IPS-18a (cell line): ENCODE measurements around the gene CD58.
"Not testable (repeated sequence)": the region's sequence is repeated elsewhere in the genome, so short reads cannot be mapped to it uniquely, and the experiment has no call there.

Experiments
- H3K27ac ChIP-seq: one replicate; pipeline ENCODE4 v1.5.1; 2013; ENCODE audit warnings: low read length
- H3K27me3 ChIP-seq: one replicate; pipeline ENCODE4 v1.6.1; 2013; ENCODE audit warnings: mild to moderate bottlenecking, low read length; ENCODE audit not compliant: control insufficient read depth, insufficient read depth
- H3K36me3 ChIP-seq: one replicate; pipeline ENCODE4 v1.6.1; 2013; ENCODE audit warnings: low read depth, low read length; ENCODE audit not compliant: control insufficient read depth
- H3K4me1 ChIP-seq: one replicate; pipeline ENCODE4 v1.6.1; 2013; ENCODE audit warnings: low read depth, low read length; ENCODE audit not compliant: control insufficient read depth
- H3K4me3 ChIP-seq: one replicate; pipeline ENCODE4 v1.5.1; 2013; ENCODE audit warnings: low read length
- H3K9ac ChIP-seq: one replicate; pipeline ENCODE4 v1.6.1; 2013; ENCODE audit warnings: mild to moderate bottlenecking, low read length, moderate library complexity
- H3K9me3 ChIP-seq: one replicate; pipeline ENCODE4 v1.6.1; 2013; ENCODE audit warnings: low read depth, low read length; ENCODE audit not compliant: control insufficient read depth

The CD58 gene

GRCh38 chr1:116590359-116591005, 19.7 kb upstream of the CD58 start:
- H3K9ac ChIP-seq, H3K27me3 ChIP-seq, H3K4me1 ChIP-seq, H3K36me3 ChIP-seq, H3K27ac ChIP-seq, H3K9me3 ChIP-seq, H3K4me3 ChIP-seq: not testable (repeated sequence)

GRCh38 chr1:116589101-116589735, 18.4 kb upstream of the CD58 start:
- H3K4me1 ChIP-seq, H3K9me3 ChIP-seq, H3K27ac ChIP-seq, H3K4me3 ChIP-seq, H3K36me3 ChIP-seq, H3K9ac ChIP-seq, H3K27me3 ChIP-seq: not testable (repeated sequence)

DNA sequence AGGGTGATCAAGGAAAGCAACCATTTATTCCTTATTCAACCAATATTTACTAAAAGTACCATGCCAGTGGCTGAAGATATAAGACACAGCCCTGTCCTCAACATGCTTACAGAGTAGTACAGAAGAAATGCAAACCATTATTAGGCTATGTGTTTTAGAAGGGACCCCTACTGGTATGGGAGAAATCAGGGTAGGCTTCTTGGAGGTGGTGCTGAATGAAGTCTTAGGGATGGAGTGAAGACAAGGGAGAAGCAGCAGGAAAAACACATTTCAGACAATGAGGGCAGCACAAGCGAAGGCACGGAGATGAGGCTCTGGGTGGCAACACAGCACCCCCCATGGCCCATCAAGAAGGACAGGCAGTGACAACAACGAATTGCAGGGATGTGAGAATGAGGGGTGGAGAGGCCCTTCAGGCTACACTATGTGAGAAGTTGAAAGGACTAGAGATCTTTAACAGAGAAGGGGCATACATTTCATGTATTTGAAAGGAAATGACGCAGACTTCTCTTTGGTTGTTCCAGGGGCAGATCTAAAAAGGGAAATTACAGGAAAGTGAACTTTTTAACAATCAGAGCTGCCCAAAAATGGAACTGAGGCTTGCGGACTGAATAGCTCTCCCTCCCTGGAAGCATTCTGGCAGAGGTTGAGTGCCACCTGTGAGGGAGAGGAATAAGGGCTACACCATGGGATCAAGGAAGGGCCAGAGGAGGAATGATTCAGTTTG, 16.8 kb upstream of the CD58 start:
- Histone ChIP-seq H3K27ac (no peak overlapping the region), H3K36me3 (no peaks in the 10 kb centered on the region), H3K9me3 (no peaks in the 10 kb centered on the region), H3K4me3 (no peak overlapping the region), H3K27me3 (no peaks in the 10 kb centered on the region), H3K9ac (no peak overlapping the region), H3K4me1 (peaks cover 9% of the 10 kb centered on the region)

- Histone ChIP-seq H3K27me3 (no peaks in the 10 kb centered on the region), H3K9ac (no peak overlapping the region), H3K4me1 (peaks cover 9% of the 10 kb centered on the region), H3K4me3 (no peak overlapping the region), H3K27ac (no peak overlapping the region), H3K9me3 (no peaks in the 10 kb centered on the region), H3K36me3 (no peaks in the 10 kb centered on the region)
Measured at GRCh38 chr1:116586741-116587143, 15.9 kb upstream of the CD58 start.

- Histone ChIP-seq H3K36me3 (no peaks in the 10 kb centered on the region), H3K27me3 (no peaks in the 10 kb centered on the region), H3K9ac (no peak overlapping the region), H3K4me1 (peaks cover 9% of the 10 kb centered on the region), H3K9me3 (no peaks in the 10 kb centered on the region), H3K4me3 (no peak overlapping the region), H3K27ac (no peak overlapping the region)
Measured at GRCh38 chr1:116585886-116586285, 15.1 kb upstream of the CD58 start.

GRCh38 chr1:116581323-116581885, 10.6 kb upstream of the CD58 start:
- H3K27ac ChIP-seq: no peak overlapping the region

DNA sequence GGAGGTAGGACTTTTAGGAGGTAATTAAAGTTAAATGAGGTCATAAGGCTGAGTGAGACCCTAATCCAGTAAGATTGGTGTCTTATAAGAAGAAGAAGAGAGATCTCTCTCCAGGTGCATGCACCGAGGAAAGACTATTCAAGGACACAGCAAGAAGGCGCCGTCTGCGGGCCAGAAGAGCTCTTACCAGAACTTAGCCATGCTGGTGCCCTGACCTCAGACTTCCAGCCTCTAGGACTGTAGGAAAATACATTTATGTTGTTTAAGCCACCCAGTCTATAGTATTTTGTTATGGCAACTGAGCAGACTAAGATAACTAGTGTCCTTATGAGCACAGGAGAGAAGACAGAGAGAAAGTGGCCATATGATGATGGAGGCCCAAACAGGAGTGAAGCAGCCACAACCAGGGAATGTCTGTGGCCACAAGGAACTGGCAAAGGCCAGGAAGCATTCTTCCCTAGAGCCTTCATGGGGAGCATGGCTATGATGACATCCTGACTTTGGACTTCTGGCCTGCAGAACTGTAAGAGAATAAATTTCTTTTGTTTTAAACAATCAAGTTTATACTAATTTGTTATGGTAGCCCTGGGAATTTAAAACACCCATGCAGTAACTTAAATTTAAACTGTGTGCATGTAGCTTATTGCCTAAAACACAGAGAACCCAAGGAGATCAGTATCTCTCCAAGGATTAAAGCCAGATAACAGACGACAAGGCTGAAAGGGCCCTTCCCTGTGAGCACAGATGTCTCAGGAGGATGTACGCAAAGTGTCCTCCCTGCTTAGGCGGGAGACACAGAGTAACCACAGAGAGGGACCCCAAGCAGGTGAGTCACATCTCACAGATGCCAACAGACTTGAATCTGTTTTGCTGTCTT, 9.9 kb upstream of the CD58 start:
- Histone ChIP-seq H3K4me1 (no peaks in the 10 kb centered on the region), H3K9me3 (no peaks in the 10 kb centered on the region), H3K27me3 (no peaks in the 10 kb centered on the region), H3K4me3 (no peak overlapping the region), H3K9ac (no peak overlapping the region), H3K27ac (no peak overlapping the region), H3K36me3 (no peaks in the 10 kb centered on the region)

More at GRCh38 chr1:116581323-116581885, 10.6 kb upstream of the CD58 start:
- H3K27me3 ChIP-seq: no peaks in the 10 kb centered on the region
- no peaks in the 10 kb centered on the region for H3K36me3 ChIP-seq
- H3K4me3 ChIP-seq: no peak overlapping the region
- H3K9ac ChIP-seq: no peak overlapping the region
- no peaks in the 10 kb centered on the region for H3K9me3 ChIP-seq
- H3K4me1 ChIP-seq: peaks cover 1% of the 10 kb centered on the region

DNA sequence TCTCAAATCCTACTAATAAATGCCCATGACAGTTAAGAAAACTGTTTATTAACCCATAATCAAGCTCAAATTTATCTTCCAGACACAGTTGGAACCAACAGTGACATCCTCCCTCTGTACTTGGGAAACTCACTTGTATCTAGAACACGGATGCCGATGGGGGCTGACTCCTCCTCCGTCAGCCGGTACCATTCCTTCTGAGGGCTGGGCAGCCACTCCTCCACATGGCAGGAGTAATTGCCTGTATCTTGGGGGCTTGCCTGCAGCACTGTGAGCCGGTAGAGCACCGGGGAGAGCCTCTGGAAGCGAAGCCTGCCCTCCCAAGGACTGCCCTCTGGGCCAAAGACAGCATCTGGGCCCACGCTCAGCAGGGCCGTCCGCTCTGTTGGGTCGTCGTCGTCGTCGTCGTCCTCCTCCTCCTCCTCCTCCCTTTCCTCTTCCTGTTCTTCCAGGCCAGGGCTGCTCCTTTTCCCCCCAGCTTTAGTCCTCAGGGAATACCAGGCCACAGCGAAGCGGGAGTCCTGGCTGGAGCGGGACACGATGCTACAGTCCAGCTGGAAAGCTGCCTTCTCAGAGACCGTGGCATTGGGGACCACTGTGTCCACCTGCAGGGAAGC, 8.5 kb upstream of the CD58 start:
- Histone ChIP-seq H3K4me1 (peaks cover 9% of the 10 kb centered on the region), H3K27me3 (no peaks in the 10 kb centered on the region), H3K9ac (no peak overlapping the region), H3K36me3 (no peaks in the 10 kb centered on the region), H3K27ac (no peak overlapping the region), H3K4me3 (no peak overlapping the region), H3K9me3 (no peaks in the 10 kb centered on the region)

DNA sequence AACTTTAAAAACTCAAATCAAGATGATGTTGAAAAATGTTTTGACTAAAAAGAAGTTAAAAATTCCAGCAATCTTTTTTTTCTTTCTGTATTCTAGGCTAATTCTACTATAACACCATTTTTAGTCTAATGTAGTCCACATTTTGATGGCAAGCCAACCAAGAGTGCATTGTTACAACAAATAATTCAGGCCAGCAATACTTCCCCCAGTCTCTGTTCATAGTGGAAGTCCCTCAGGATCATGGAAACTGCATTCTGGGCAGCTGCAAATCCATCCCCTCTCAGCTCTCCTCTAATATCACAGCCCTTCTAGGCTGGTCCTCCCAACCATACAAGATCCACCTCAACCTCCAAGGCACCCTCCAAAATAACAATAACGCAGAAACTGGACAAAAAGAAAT, 7.8 kb upstream of the CD58 start:
- Histone ChIP-seq H3K36me3 (no peaks in the 10 kb centered on the region), H3K9me3 (no peaks in the 10 kb centered on the region), H3K4me3 (no peak overlapping the region), H3K27ac (no peak overlapping the region), H3K4me1 (peaks cover 9% of the 10 kb centered on the region), H3K27me3 (no peaks in the 10 kb centered on the region), H3K9ac (no peak overlapping the region)

- H3K27ac ChIP-seq: no peak overlapping the region
- H3K4me1 ChIP-seq: peaks cover 9% of the 10 kb centered on the region
- H3K27me3 ChIP-seq: no peaks in the 10 kb centered on the region
- H3K9me3 ChIP-seq: no peaks in the 10 kb centered on the region
- H3K4me3 ChIP-seq: no peak overlapping the region
- H3K9ac ChIP-seq: no peak overlapping the region
- H3K36me3 ChIP-seq: no peaks in the 10 kb centered on the region
Measured at GRCh38 chr1:116577759-116578314, 7.0 kb upstream of the CD58 start.
